ENCODE results near the gene TBC1D17.

The TBC1D17 gene

DNA sequence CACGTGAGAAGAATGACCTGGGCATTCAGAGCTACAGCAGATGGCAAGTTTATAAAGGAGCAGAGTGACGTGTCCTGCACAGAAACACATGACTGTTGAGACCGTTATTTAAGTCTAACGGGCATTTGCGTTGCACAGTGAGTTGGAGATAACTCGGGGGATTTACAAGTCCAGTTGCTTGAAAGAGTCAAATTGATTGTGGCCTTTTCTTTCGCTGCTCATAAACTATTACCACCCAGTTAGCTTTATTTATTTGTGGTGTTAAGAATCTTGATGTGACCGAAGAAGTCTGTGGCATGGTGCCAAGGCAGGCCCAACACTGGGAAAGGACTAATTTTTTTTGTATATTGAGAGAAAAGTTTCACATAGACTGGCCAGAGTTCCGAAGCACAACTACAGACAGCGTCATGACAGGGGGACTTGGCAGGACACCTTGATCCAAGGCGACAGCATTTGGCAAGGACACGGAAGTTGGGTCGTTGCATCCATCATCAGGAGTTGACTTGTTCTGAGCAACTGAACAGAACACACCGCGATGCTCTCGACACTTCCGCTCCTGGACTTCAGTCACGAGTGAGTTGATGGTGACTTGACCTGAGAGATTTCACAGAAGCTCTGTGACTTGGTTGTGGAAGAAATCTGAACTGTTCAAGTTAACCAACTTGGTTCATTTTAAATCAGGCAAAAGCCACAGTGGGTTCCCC lies 38.5 kb upstream of the TBC1D17 start:
- Histone ChIP-seq H3K27ac (ENCODE audit: low read length) (no peak overlapping the region), H3K4me3 (ENCODE audit: low read length) (no peak overlapping the region), H3K4me1 (ENCODE audit: insufficient read depth, low read length) (no peaks in the 10 kb centered on the region), H3K9me3 (ENCODE audit: insufficient read depth, low read depth, low read length) (no peaks in the 10 kb centered on the region), H3K9ac (ENCODE audit: low read depth, low read length) (no peak overlapping the region), H3K27me3 (ENCODE audit: insufficient read depth, low read length) (no peaks in the 10 kb centered on the region), H3K36me3 (ENCODE audit: insufficient read depth, low read depth, low read length) (peaks cover 55% of the 10 kb centered on the region)

DNA sequence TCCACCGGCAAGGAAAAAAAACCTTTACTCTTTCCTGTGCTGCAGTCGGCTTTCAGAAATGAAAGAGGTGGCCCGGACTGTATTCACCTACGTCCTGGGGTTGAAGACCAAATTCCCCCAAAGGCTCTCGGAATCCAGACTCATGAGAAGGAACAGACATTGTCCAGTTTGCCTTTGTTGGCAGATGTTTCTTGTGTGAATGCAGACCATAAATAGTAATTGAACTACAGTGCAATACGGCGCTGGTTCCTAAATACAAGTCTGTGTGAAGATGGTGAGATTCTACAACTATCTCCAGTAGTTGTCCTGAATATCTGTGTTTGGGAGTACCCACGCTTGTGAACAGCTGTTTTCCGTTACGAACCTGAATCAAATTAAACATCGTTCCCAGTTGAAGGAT lies 37.8 kb upstream of the TBC1D17 start:
- H3K9me3 ChIP-seq (ENCODE audit: insufficient read depth, low read depth, low read length), result no peaks in the 10 kb centered on the region
- H3K4me1 ChIP-seq (ENCODE audit: insufficient read depth, low read length), result no peaks in the 10 kb centered on the region
- H3K27ac ChIP-seq (ENCODE audit: low read length), result no peak overlapping the region
- H3K4me3 ChIP-seq (ENCODE audit: low read length), result no peak overlapping the region
- H3K27me3 ChIP-seq (ENCODE audit: insufficient read depth, low read length), result no peaks in the 10 kb centered on the region
- H3K36me3 ChIP-seq (ENCODE audit: insufficient read depth, low read depth, low read length), result peaks cover 48% of the 10 kb centered on the region
- no peak overlapping the region for H3K9ac ChIP-seq (ENCODE audit: low read depth, low read length)

DNA sequence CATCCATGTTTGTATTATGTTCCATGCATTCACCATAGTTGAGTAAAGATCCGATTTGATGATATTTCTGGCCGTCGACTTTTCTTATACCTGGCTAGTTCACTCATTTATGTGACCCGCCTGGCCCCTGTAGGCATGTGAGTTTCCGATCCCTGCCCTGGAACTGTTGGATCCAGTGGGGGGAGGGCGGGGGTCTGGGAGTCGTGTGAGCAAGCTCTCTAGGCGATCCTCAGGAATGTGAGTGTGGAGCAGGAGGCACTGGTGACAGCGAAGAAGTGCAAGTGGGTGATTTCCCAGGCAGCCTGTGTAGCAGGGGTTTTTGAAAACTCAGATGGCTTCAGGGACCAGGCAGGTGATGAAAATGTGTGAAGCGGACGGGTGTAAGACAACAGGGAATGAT lies 37.2 kb upstream of the TBC1D17 start:
- Histone ChIP-seq H3K9me3 (ENCODE audit: insufficient read depth, low read depth, low read length) (no peaks in the 10 kb centered on the region), H3K36me3 (ENCODE audit: insufficient read depth, low read depth, low read length) (peaks cover 42% of the 10 kb centered on the region), H3K9ac (ENCODE audit: low read depth, low read length) (no peak overlapping the region), H3K27me3 (ENCODE audit: insufficient read depth, low read length) (no peaks in the 10 kb centered on the region), H3K4me1 (ENCODE audit: insufficient read depth, low read length) (no peaks in the 10 kb centered on the region), H3K27ac (ENCODE audit: low read length) (no peak overlapping the region), H3K4me3 (ENCODE audit: low read length) (no peak overlapping the region)

DNA sequence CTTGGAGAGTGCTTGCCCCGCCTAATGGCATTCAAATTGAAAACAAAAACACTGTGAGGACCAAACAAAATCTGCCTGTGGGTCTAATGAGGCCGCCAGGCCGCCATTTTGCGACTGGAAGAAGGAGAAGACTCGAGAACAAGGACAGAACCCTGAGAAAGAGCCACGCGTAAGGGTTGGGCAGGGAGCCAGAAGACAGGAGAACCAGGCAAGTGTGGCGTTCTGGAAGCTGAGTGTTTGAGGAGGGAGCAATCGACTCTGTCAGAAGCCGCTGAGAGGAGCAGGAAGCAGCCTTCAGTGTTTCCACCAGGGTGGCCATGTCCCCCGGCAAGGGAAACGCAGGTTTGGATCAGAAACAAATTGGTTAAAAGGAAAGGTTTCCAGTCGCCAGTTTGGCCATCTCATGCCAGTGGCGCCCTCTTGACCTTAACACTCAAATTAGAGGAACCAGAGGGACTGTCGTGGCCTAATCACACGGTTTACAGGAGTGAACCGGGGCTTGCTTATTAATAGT lies 36.7 kb upstream of the TBC1D17 start:
- Histone ChIP-seq H3K36me3 (ENCODE audit: insufficient read depth, low read depth, low read length) (peaks cover 37% of the 10 kb centered on the region), H3K4me1 (ENCODE audit: insufficient read depth, low read length) (no peaks in the 10 kb centered on the region)

DNA sequence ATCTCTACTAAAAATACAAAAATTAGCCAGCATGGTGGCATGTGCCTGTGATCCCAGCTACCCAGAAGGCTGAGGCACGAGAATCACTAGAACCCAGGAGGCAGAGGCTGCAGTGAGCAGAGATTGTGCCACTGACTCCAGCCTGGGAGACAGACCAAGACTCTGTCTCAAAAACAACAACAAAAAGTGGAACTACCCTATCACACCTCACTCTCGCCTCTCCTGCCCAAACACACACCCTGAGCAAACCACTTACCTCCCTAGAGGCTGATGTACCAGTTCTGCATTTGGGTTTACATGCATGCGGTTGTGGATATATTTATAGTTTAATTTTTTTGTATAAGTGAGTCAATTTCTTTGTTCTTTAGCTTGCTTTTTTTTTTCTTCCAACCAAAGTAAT lies 34.2 kb upstream of the TBC1D17 start:
- Histone ChIP-seq H3K36me3 (ENCODE audit: insufficient read depth, low read depth, low read length) (peaks cover 17% of the 10 kb centered on the region), H3K27ac (ENCODE audit: low read length) (no peak overlapping the region), H3K4me3 (ENCODE audit: low read length) (no peak overlapping the region), H3K27me3 (ENCODE audit: insufficient read depth, low read length) (no peaks in the 10 kb centered on the region), H3K4me1 (ENCODE audit: insufficient read depth, low read length) (no peaks in the 10 kb centered on the region), H3K9ac (ENCODE audit: low read depth, low read length) (no peak overlapping the region), H3K9me3 (ENCODE audit: insufficient read depth, low read depth, low read length) (no peaks in the 10 kb centered on the region)

More for the DNA sequence above, 36.7 kb upstream of the TBC1D17 start:
- Histone ChIP-seq H3K9ac (ENCODE audit: low read depth, low read length) (no peak overlapping the region), H3K4me3 (ENCODE audit: low read length) (no peak overlapping the region), H3K27me3 (ENCODE audit: insufficient read depth, low read length) (no peaks in the 10 kb centered on the region), H3K27ac (ENCODE audit: low read length) (no peak overlapping the region), H3K9me3 (ENCODE audit: insufficient read depth, low read depth, low read length) (no peaks in the 10 kb centered on the region)

DNA sequence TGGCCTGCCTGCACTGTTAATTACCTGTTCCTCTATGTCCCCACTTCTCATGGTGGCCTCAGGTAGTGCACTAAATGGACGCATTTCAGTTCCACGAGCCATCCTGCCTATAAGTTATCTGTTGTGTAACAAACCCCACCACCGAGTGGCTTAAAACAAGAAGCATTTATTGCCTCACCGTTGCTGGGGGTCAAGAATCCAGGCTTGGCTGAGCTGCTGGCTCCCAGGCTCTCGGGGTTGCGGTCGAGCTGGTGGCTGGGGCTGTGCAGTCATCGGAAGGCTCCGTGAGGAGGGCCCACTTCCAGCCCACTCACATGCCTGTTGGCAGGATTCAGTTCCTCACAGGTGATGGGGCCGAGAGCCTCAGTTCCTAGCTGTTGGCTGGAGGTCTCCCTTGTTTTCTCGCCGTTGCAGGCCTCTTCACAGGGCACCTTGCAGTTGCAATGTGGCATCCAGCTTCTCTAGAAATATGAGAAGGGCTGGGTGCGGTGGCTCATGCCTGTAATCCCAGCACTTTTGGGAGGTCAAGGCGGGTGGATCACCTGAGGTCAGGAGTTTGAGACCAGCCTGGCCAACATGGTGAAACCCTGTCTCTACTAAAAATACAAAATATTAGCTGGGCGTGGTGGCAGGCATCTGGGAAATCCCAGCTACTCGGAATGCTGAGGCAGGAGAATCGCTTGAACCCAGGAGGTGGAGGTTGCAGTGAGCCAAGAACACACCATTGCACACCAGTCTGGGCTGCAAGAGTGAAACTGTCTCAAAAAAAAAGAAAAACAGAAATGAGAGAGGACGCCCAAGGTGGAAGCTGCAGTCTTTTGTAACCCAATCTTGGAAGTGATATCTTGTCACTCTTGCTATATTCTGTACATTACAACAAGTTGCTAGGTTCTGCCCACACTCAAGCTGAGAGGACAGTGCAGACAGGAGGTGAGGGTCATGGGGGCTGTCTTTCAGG lies 33.1 kb upstream of the TBC1D17 start:
- Histone ChIP-seq H3K36me3 (ENCODE audit: insufficient read depth, low read depth, low read length) (peaks cover 11% of the 10 kb centered on the region), H3K9ac (ENCODE audit: low read depth, low read length) (no peak overlapping the region), H3K4me1 (ENCODE audit: insufficient read depth, low read length) (no peaks in the 10 kb centered on the region), H3K9me3 (ENCODE audit: insufficient read depth, low read depth, low read length) (no peaks in the 10 kb centered on the region), H3K27me3 (ENCODE audit: insufficient read depth, low read length) (no peaks in the 10 kb centered on the region), H3K27ac (ENCODE audit: low read length) (no peak overlapping the region), H3K4me3 (ENCODE audit: low read length) (no peak overlapping the region)

DNA sequence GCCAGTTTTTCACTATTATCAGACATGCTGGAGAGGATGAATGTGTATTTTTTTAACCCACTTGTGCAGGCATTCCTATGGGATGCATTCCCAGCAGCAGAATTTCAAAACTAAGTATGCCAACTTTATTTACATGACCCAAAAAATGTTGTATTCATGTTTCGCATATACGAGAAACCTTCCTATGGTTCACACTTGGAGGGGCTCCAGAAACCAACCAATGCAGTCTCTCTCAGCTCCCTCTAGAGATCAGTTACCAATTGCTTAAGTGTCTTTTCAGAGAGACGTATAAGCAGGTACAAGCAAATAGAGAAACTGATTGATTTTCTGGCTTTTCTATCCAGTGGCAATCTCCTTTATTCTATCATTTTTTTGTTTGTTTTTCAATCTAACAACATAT lies 32.1 kb upstream of the TBC1D17 start:
- no peaks in the 10 kb centered on the region for H3K27me3 ChIP-seq (ENCODE audit: insufficient read depth, low read length)
- H3K27ac ChIP-seq (ENCODE audit: low read length), result no peak overlapping the region
- no peaks in the 10 kb centered on the region for H3K9me3 ChIP-seq (ENCODE audit: insufficient read depth, low read depth, low read length)
- no peak overlapping the region for H3K9ac ChIP-seq (ENCODE audit: low read depth, low read length)
- H3K36me3 ChIP-seq (ENCODE audit: insufficient read depth, low read depth, low read length), result peaks cover 5% of the 10 kb centered on the region; the same call in 1 of the 2 replicates
- H3K4me3 ChIP-seq (ENCODE audit: low read length), result no peak overlapping the region
- no peaks in the 10 kb centered on the region for H3K4me1 ChIP-seq (ENCODE audit: insufficient read depth, low read length)

DNA sequence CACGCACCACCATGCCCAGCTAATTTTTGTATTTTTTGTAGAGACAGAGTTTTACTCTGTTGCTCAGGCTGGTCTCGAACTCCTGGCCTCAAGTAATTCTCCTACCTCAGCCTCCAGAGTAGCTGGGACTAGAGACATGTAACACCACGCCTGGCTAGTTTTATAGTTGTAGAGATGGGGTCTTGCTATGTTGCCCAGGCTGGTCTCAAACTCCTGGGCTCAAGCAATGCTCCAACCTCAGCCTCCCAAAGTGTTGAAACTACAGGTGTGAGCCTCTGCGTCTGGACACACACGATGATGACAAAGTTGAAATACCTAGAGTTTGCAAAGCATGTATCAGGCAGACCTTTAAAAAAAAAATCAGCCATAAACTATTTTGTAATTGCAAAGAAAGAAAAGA lies 31.1 kb upstream of the TBC1D17 start:
- no peak overlapping the region for H3K27ac ChIP-seq (ENCODE audit: low read length)
- no peak overlapping the region for H3K9ac ChIP-seq (ENCODE audit: low read depth, low read length)
- no peaks in the 10 kb centered on the region for H3K9me3 ChIP-seq (ENCODE audit: insufficient read depth, low read depth, low read length)
- no peak overlapping the region for H3K4me3 ChIP-seq (ENCODE audit: low read length)
- H3K4me1 ChIP-seq (ENCODE audit: insufficient read depth, low read length), result no peaks in the 10 kb centered on the region
- H3K36me3 ChIP-seq (ENCODE audit: insufficient read depth, low read depth, low read length), result peaks cover 5% of the 10 kb centered on the region; the same call in 1 of the 2 replicates
- no peaks in the 10 kb centered on the region for H3K27me3 ChIP-seq (ENCODE audit: insufficient read depth, low read length)

DNA sequence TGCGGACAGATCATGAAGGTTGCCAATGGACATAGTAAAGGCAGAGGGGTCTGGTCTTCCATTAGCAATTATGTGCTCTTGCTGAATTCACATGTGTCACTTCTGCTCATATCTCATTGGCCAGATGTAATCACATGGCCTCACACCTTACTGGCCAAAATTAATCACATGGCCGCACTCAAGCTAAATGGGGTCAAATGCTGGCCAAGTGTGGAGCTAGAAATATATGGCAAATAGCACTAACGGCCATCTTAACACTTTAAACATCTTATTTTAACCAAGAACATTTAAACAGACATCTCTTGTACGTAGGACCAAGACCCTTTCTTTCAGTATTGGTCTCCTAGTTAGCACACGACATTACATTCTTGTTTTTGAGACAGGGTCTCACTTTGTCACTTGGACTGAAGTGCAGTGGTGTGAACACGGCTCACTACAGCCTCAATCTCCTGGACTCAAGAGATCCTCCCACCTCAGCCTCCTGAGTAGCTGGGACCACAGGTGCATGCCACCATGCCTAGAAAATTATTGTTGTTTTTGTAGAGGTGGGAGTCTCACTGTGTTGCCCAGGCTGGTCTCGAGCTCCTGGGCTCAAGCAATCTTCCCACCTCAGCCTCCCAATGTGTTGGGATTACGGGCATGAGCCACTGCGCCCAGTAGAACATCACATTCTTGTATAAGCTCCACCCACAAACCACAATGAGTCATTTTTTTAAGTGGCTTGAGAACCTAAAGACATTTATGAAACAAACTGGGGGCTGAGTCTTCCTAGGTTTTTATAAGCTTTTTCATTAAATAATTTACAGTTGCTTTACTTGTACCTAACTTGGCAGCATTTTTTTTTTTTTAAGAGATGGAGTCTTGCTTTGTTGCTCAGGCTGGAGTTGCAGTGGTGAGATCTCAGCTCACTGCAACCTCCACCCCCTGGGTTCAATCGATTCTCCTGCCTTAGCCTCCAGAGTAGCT lies 29.5 kb upstream of the TBC1D17 start:
- no peak overlapping the region for H3K4me3 ChIP-seq (ENCODE audit: low read length)
- H3K27me3 ChIP-seq (ENCODE audit: insufficient read depth, low read length), result no peaks in the 10 kb centered on the region
- H3K27ac ChIP-seq (ENCODE audit: low read length), result no peak overlapping the region
- H3K9me3 ChIP-seq (ENCODE audit: insufficient read depth, low read depth, low read length), result no peaks in the 10 kb centered on the region
- H3K9ac ChIP-seq (ENCODE audit: low read depth, low read length), result no peak overlapping the region
- peaks cover 16% of the 10 kb centered on the region for H3K36me3 ChIP-seq (ENCODE audit: insufficient read depth, low read depth, low read length)
- peaks cover 7% of the 10 kb centered on the region; the same call in 1 of the 2 replicates for H3K4me1 ChIP-seq (ENCODE audit: insufficient read depth, low read length)

DNA sequence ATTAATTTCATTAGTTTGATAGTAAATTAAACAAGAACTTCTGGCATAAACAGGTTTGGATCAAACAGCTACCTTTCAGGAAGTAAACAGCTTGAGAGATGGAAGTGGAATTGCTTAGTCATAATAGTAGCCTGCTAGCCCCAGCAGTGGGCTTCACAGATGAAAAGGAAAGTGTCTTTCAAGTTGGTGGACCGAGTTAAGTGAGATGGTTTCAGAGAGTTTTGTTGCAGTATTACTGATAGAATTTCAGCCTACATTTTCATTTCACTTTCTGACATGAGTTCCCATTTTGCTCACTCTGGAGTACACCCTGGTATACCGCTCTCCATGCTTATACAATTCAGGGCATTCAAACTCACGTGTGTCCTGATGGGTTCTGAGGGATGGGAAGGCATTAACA lies 28.6 kb upstream of the TBC1D17 start:
- Histone ChIP-seq H3K36me3 (ENCODE audit: insufficient read depth, low read depth, low read length) (peaks cover 16% of the 10 kb centered on the region), H3K4me1 (ENCODE audit: insufficient read depth, low read length) (peaks cover 7% of the 10 kb centered on the region; the same call in 1 of the 2 replicates), H3K9ac (ENCODE audit: low read depth, low read length) (no peak overlapping the region), H3K27ac (ENCODE audit: low read length) (no peak overlapping the region), H3K9me3 (ENCODE audit: insufficient read depth, low read depth, low read length) (no peaks in the 10 kb centered on the region), H3K27me3 (ENCODE audit: insufficient read depth, low read length) (no peaks in the 10 kb centered on the region), H3K4me3 (ENCODE audit: low read length) (no peak overlapping the region)
